GM13976 (cell line): ENCODE measurements around the gene CPED1.
"Not testable (repeated sequence)": the region's sequence is repeated elsewhere in the genome, so short reads cannot be mapped to it uniquely, and the experiment has no call there.

Experiments
- DNase-seq: peaks from one replicate; pipeline ENCODE4 v3.0.0; 2012; ENCODE audit warnings: low spot score
- in situ Hi-C: fragments of 300-500 bp; cut with MboI; formaldehyde crosslinking; loops from one replicate; pipeline ENCODE4 v1.12.0; 2022; ENCODE audit warnings: low sequenced_read_pairs, mixed read lengths, inconsistent platforms; ENCODE audit not compliant: unreplicated experiment
- TF ChIP-seq, protein P1 (sequence below): IDR thresholded peaks from 2 replicates; pipeline ENCODE4 v1.5.1; 2012; ENCODE audit warnings: borderline replicate concordance, mild to moderate bottlenecking; ENCODE audit not compliant: insufficient read depth; ENCODE audit errors: extremely low read depth, missing control alignments, control extremely low read depth

Gene CPED1

DNA sequence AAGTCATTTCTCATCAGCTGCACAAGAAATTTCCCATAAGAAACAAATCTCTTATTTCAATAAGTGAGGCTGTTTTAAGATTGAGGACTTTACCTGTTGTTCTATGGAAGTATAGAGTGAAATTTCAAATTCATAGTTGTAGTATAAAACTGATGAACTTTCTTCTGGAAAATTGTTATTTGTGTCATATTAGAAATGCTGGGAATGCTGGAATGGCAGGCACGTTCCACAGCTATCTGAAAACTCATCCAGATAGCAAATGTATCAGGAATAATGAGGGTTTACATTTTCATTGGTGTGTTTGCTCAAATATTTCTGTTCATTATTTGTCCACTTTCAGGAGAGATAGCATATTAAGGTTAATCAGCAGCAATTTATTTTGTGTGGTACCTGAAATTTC, 40.8 kb downstream of the CPED1 start:
- in situ Hi-C loops = no loop called here
- DNase-seq = no peak
- TF ChIP-seq, protein P1, sequence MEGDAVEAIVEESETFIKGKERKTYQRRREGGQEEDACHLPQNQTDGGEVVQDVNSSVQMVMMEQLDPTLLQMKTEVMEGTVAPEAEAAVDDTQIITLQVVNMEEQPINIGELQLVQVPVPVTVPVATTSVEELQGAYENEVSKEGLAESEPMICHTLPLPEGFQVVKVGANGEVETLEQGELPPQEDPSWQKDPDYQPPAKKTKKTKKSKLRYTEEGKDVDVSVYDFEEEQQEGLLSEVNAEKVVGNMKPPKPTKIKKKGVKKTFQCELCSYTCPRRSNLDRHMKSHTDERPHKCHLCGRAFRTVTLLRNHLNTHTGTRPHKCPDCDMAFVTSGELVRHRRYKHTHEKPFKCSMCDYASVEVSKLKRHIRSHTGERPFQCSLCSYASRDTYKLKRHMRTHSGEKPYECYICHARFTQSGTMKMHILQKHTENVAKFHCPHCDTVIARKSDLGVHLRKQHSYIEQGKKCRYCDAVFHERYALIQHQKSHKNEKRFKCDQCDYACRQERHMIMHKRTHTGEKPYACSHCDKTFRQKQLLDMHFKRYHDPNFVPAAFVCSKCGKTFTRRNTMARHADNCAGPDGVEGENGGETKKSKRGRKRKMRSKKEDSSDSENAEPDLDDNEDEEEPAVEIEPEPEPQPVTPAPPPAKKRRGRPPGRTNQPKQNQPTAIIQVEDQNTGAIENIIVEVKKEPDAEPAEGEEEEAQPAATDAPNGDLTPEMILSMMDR = no peak

DNA sequence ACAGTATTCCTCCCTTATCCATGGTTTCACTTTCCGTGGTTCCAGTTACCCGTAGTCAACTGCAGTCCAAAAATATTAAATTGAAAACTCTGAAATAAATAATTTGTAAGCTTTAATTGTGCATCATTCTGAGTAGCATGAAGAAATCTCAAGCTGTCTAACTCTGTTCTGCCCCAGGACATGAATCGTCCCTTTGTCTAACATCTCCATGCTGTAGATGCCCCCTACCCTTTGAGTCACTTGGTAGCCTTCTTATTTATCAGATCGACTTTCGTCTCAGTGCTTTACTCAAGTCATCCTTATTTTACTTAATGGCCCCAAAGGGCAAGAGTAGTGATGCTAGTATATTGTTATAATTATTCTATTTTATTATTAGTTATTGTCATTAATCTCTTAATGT, 41.8 kb downstream of the CPED1 start:
- TF ChIP-seq, protein P1 = no peak
- in situ Hi-C loops = no loop called here
- no peak for DNase-seq

DNA sequence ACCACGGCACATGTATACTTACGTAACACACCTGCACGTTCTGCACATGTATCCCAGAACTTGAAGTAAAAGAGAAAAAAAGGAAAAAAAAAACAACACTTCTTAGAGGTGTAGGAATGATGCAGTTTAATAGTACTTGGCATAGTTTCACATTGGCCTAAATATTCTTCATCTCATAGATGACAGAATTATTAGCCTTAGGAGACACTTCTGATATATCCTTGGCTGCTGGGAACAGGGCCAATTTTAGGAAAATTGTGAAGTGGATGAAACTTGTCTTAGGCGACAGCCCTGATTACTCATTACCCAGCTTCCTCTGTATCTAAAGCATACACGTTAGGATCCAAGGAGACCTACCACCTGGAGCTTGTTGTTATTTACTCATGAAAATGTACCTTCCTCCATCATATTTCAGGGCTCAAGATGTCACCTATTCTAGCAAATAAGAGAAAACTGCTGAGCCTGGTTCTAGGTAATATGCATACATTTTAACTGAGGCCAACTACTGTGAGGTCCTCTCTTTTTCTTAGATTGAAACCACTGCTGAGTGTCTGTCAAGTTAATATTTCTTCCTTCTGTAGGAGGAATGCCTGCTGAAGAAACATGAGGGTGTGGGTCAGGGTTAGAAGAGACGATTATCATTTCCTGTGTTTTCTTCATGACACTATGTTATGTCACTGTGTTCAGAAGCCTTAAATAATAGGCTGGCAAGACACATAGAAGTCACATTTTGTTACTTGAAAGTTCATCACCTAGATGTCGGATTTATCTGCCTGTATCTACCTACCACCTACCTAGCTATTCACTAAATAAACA, 44.3 kb downstream of the CPED1 start:
- in situ Hi-C loops = no loop called here
- TF ChIP-seq, protein P1 = no peak
- DNase-seq = no peak

DNA sequence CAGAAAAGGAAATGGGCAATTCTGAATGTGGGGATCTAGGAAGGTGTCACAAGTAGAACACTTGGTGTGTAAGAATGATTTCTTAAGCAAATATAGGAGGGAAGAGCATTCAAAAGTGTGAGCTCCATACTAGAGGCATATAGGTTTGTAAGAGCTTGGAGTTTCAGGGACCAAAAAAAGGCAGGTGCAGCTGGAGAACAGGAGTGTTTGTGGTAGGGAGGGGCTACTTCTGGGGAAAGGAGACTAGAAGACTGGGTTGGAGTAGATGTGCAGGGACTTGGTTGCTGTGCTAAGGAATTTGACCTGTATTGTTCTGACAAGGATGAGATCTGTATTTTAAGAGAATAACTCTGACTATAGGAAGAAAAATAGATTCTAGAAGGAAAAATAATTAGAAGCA, 46.4 kb downstream of the CPED1 start:
- in situ Hi-C loops = no loop called here
- DNase-seq = no peak
- TF ChIP-seq, protein P1 = no peak

DNA sequence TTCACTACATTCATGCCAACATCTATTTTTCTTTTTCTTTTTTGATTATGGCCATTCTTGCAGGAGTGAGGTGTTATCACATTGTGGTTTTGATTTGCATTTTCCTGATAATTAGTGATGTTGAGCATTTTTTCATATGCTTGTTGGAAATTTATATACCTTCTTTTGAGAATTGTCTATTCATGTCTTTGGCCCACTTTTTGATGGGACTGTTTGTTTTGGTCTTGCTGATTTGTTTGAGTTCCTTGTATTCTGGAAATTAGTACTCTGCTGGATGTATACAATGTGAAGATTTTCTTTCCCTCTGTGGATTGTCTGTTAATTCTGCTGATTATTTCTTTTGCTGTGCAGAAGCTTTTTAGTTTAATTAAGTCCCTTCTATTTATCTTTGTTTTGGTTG, 48.3 kb downstream of the CPED1 start:
- DNase-seq, in situ Hi-C loops: not testable (repeated sequence)

DNA sequence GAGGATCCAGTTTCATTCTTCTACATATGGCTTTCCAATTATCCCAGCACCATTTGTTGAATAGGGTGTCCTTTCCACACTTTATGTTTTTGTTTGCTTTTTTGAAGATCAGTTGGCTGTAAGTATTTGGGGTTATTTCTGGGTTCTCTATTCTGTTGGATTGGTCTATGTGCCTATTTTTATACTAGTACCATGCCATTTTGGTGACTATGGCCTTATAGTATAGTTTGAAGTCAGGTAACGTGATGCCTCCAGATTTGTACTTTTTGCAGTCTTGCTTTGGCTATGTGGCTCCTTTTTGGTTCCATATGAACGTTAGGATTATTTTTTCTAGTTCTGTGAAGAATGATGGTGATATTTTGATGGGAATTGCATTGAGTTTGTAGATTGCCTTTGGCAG, 48.8 kb downstream of the CPED1 start:
- DNase-seq, in situ Hi-C loops: not testable (repeated sequence)

DNA sequence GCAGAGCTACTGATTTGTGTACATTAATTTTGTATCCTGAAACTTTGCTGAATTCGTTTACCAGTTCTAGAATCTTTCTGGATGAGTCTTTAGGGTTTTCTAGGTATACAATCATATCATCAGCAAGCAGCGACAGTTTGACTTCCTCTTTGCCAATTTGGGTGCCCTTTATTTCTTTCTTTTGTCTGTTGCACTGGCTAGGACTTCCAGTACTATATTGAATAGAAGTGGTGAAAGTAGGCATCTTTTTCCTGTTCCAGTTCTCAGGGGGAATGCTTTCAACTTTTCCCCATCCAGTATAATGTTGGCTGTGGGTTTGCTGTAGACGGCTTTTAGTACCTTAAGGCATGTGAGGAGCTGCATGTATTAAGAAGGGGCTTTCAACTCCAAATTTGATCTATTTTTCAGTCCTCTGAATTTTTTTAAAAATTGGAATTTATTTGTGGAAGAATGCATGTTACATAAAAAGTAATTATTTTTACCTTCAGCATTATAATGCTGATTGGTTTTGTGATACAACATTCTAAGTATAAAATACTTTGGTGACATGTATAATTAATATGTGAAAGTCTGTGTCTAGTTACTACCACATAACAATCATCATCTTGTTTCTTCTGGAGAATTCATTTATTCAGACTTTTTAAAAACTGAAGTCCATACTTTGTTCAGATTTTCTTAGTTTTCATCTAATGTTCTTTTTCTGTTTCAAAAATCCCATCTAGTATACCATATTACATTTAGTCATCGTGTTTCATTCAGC, 49.6 kb downstream of the CPED1 start:
- TF ChIP-seq, protein P1 = no peak
- no peak for DNase-seq
- in situ Hi-C loops = no loop called here
